HCT116 (cell line): ENCODE measurements around the gene SWAP70. TPM values are rescaled to one million over a fixed set of nuclear protein-coding genes. Genes with fewer than 3 reads are reported as not detected.

Experiments used
- ATAC-seq: fragments of 200-7000 bp; cut with Tn5 transposase; 2 replicates; pipeline ENCODE4 v1.9.1; 2020; ENCODE audit warnings: mild to moderate bottlenecking, moderate library complexity
- BruUV-seq: library from RNA; stranded (reverse); fragments of 400-500 nt; replicated peaks from 2 replicates; lab custom pipeline; 2021; lab: Mats Ljungman, UMichigan
- CTCF ChIA-PET: fragments of 300-600 bp; sonication (Branson Sonifier 250); formaldehyde crosslinking; loops from one replicate; lab custom pipeline; 2021; ENCODE audit warnings: antibody characterized with exemption; lab: Charles Lee
- POLR2A ChIA-PET: fragments of 300-600, 350-600 bp; sonication (Branson Sonifier 250); formaldehyde crosslinking; loops from one replicate; lab custom pipeline; 2021; ENCODE audit warnings: antibody characterized with exemption; lab: Charles Lee
- RAD21 ChIA-PET, 2 experiments: fragments of 300-600 bp; sonication (Branson Sonifier 250); formaldehyde crosslinking; loops; one replicate each; lab custom pipeline; 2023; ENCODE audit warnings: low total read pairs in 2 of 2; ENCODE audit not compliant: uncharacterized antibody in 2 of 2, unreplicated experiment in 2 of 2, low non-redundant PET in 1 of 2; lab: Charles Lee
- DNase-seq: peaks from one replicate; pipeline ENCODE4 v3.0.0-alpha.2; 2010; ENCODE audit warnings: low read depth, low spot score
- H2AFZ ChIP-seq: fragments of 200-600 bp; shearing (Covaris generic), sonication (generic); 2 replicates; pipeline ENCODE4 v1.6.1; 2017; ENCODE audit warnings: low read depth, mixed run types, mixed read lengths, antibody characterized with exemption, low read length; ENCODE audit not compliant: poor library complexity, severe bottlenecking
- H3K27ac ChIP-seq: 2 replicates; pipeline ENCODE4 v1.5.1; 2012; ENCODE audit warnings: low read depth, low read length
- H3K27me3 ChIP-seq: fragments of 200-600 bp; sonication (generic); 2 replicates; pipeline ENCODE4 v1.6.1; 2016; ENCODE audit warnings: mixed run types, low read length, mixed read lengths; ENCODE audit not compliant: insufficient read depth
- H3K36me3 ChIP-seq, 2 experiments: fragments of 200-500 bp in 1 of 2; fragments of 200-600 bp in 1 of 2; sonication (Bioruptor generic) in 1 of 2; sonication (generic) in 1 of 2; 2 replicates each; pipeline versions ENCODE4 v1.5.1 to v1.6.1; 2014 to 2016; ENCODE audit warnings: low read length in 2 of 2, inconsistent platforms in 1 of 2, mixed read lengths in 1 of 2, mixed run types in 1 of 2; ENCODE audit not compliant: insufficient read depth in 2 of 2, control insufficient read depth in 1 of 2
- H3K4me1 ChIP-seq, 2 experiments: fragments of 200-600 bp in 1 of 2; sonication (generic) in 1 of 2; 2 replicates each; pipeline versions ENCODE4 v1.5.1 to v1.6.1; 2012 to 2017; ENCODE audit warnings: low read length in 2 of 2, inconsistent platforms in 1 of 2, mild to moderate bottlenecking in 1 of 2, mixed read lengths in 1 of 2, mixed run types in 1 of 2, moderate library complexity in 1 of 2; ENCODE audit not compliant: insufficient read depth in 2 of 2, control insufficient read depth in 1 of 2
- H3K4me2 ChIP-seq: fragments of 200-600 bp; sonication (generic); 2 replicates; pipeline ENCODE4 v1.6.1; 2017; ENCODE audit warnings: mixed run types, low read length, mixed read lengths
- H3K4me3 ChIP-seq, 2 experiments: fragments of 200-600 bp in 1 of 2; sonication (generic) in 1 of 2; replicated peaks in 1 of 2; 2 replicates each; pipeline ENCODE4 v1.5.1; 2011 to 2016; ENCODE audit warnings: low read length in 2 of 2, control low read depth in 1 of 2, low read depth in 1 of 2, mild to moderate bottlenecking in 1 of 2, mixed read lengths in 1 of 2, mixed run types in 1 of 2
- H3K79me2 ChIP-seq: fragments of 200-600 bp; sonication (generic); 2 replicates; pipeline ENCODE4 v1.6.1; 2017; ENCODE audit warnings: mild to moderate bottlenecking, mixed run types, low read length, moderate library complexity, mixed read lengths; ENCODE audit not compliant: insufficient read depth
- H3K9ac ChIP-seq: fragments of 200-600 bp; sonication (generic); 2 replicates; pipeline ENCODE4 v1.6.1; 2016; ENCODE audit warnings: low read length, mixed read lengths
- H3K9me2 ChIP-seq: fragments of 200-600 bp; sonication (generic), shearing (Covaris generic); 2 replicates; pipeline ENCODE4 v1.6.1; 2017; ENCODE audit warnings: mixed run types, mild to moderate bottlenecking, moderate library complexity; ENCODE audit not compliant: insufficient read depth
- H3K9me3 ChIP-seq, 2 experiments: fragments of 200-500 bp in 1 of 2; fragments of 200-600 bp in 1 of 2; sonication (Bioruptor generic) in 1 of 2; sonication (generic) in 1 of 2; 2 replicates each; pipeline ENCODE4 v1.6.1; 2014 to 2017; ENCODE audit warnings: low read length in 2 of 2, mixed read lengths in 2 of 2, inconsistent platforms in 1 of 2, low read depth in 1 of 2, mild to moderate bottlenecking in 1 of 2, mixed run types in 1 of 2, moderate library complexity in 1 of 2; ENCODE audit not compliant: control insufficient read depth in 1 of 2, insufficient read depth in 1 of 2
- H4K20me1 ChIP-seq: fragments of 200-600 bp; sonication (generic), shearing (Covaris generic); 2 replicates; pipeline ENCODE4 v1.6.1; 2017; ENCODE audit warnings: mixed run types, mild to moderate bottlenecking, moderate library complexity; ENCODE audit not compliant: insufficient read depth
- JUND ChIP-seq: IDR thresholded peaks from 2 replicates; pipeline ENCODE4 v1.6.1; 2012
- POLR2A ChIP-seq: IDR thresholded peaks from 2 replicates; pipeline ENCODE4 v1.7.0; 2011; ENCODE audit warnings: borderline replicate concordance; ENCODE audit not compliant: insufficient read depth, insufficient read length; ENCODE audit errors: extremely low read depth
- YY1 ChIP-seq: IDR thresholded peaks from 2 replicates; pipeline ENCODE4 v1.6.1; 2011; ENCODE audit warnings: low read length, low read depth, moderate library complexity, mild to moderate bottlenecking; ENCODE audit not compliant: insufficient replicate concordance; ENCODE audit errors: extremely low read depth
- ZNF274 ChIP-seq: fragments of 200-500 bp; sonication (Bioruptor generic); IDR thresholded peaks from 2 replicates; pipeline ENCODE4 v1.6.1; 2014; ENCODE audit warnings: mild to moderate bottlenecking, low read depth, low read length, inconsistent platforms
- intact Hi-C: fragments of 100-400 bp; cut with micrococcal nuclease; formaldehyde crosslinking; loops from 2 replicates; pipeline ENCODE4 v1.10.0; 2022
- total RNA-seq: library from RNA; stranded (reverse); gene quantifications from one replicate; pipeline ENCODE4 v1.2.1, GENCODE V29; 2021; ENCODE audit not compliant: unreplicated experiment

The SWAP70 gene
- total RNA-seq, 1 experiment from 2014 or later, result 20.6 TPM

- DNase-seq (no peak), ATAC-seq (no peak)
- ChIA-PET RAD21 (no interaction called here), CTCF (no interaction called here), POLR2A (no interaction called here)
- Histone ChIP-seq H3K9ac (no peak overlapping the region), H3K9me3 (no peaks in the 10 kb centered on the region), H4K20me1 (no peaks in the 10 kb centered on the region), H3K4me2 (no peak overlapping the region), H3K27ac (no peak overlapping the region), H3K4me3 (no peak overlapping the region), H3K79me2 (peaks cover 6% of the 10 kb centered on the region; the same call in 1 of the 2 replicates), H3K4me1 (peaks cover 17 to 37% of the 10 kb centered on the region in 2 experiments), H3K9me2 (no peaks in the 10 kb centered on the region), H3K36me3 (no peaks in the 10 kb centered on the region), H3K27me3 (no peaks in the 10 kb centered on the region), H2AFZ (no peak overlapping the region)
- intact Hi-C loops, result no loop called here
- no TSS peak for BruUV-seq
- TF ChIP-seq ZNF274, result no peak
- no peak for TF ChIP-seq YY1
Measured at GRCh38 chr11:9755561-9756185, 91.8 kb downstream of the SWAP70 start.

GRCh38 chr11:9756461-9756860, 92.6 kb downstream of the SWAP70 start:
- peaks cover 6% of the 10 kb centered on the region; the same call in 1 of the 2 replicates for H3K79me2 ChIP-seq
- H4K20me1 ChIP-seq, result no peaks in the 10 kb centered on the region
- no peak overlapping the region for H2AFZ ChIP-seq
- TF ChIP-seq ZNF274 (no peak), JUND (no peak), POLR2A (no peak)
- no peaks in the 10 kb centered on the region for H3K9me2 ChIP-seq
- intact Hi-C loops, result no loop called here
- ChIA-PET RAD21 (no interaction called here), POLR2A (interaction anchor here (0.8 kb wide), 1 partner anchor 548 kb away, joined by 3 read pairs; the partner anchor contains the start of gene ADM), CTCF (no interaction called here)
- H3K27me3 ChIP-seq, result no peaks in the 10 kb centered on the region
- H3K4me3 ChIP-seq, result no peak overlapping the region
- H3K4me2 ChIP-seq, result no peak overlapping the region
- no peaks in the 10 kb centered on the region for H3K36me3 ChIP-seq
- no peak overlapping the region for H3K27ac ChIP-seq
- BruUV-seq, result no TSS peak
- DNase-seq, result no peak
- no peak for ATAC-seq
- no peaks in the 10 kb centered on the region for H3K9me3 ChIP-seq
- no peak overlapping the region for H3K9ac ChIP-seq
- H3K4me1 ChIP-seq, result peaks cover 17 to 37% of the 10 kb centered on the region in 2 experiments
